Measurements from ENCODE around the gene DLGAP1.

GRCh38 chr18:3579701-3580100 lies 875.4 kb downstream of the DLGAP1 start:
- TF ChIP-seq, protein P1, sequence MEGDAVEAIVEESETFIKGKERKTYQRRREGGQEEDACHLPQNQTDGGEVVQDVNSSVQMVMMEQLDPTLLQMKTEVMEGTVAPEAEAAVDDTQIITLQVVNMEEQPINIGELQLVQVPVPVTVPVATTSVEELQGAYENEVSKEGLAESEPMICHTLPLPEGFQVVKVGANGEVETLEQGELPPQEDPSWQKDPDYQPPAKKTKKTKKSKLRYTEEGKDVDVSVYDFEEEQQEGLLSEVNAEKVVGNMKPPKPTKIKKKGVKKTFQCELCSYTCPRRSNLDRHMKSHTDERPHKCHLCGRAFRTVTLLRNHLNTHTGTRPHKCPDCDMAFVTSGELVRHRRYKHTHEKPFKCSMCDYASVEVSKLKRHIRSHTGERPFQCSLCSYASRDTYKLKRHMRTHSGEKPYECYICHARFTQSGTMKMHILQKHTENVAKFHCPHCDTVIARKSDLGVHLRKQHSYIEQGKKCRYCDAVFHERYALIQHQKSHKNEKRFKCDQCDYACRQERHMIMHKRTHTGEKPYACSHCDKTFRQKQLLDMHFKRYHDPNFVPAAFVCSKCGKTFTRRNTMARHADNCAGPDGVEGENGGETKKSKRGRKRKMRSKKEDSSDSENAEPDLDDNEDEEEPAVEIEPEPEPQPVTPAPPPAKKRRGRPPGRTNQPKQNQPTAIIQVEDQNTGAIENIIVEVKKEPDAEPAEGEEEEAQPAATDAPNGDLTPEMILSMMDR (IDR thresholded peaks at IDR 0.05) = no peak
- TF ChIP-seq POLR2A (IDR thresholded peaks at IDR 0.05; ENCODE audit: low read depth) = no peak
